Keratinocyte (primary cell): ENCODE results near the gene GRAMD1B. TPM values are rescaled to one million over a fixed set of nuclear protein-coding genes. Genes with fewer than 3 reads are reported as not detected.
"Not testable (repeated sequence)": the region's sequence is repeated elsewhere in the genome, so short reads cannot be mapped to it uniquely, and the experiment has no call there.

ENCODE experiments used
- DNase-seq: peaks from one replicate; pipeline ENCODE4 v3.0.0-alpha.2; 2011; ENCODE audit warnings: low read depth, missing footprints, low spot score
- FAIRE-seq: peaks from 2 replicates; lab custom pipeline; 2011; peaks lifted over from hg19 to GRCh38; lab: Jason Lieb, UNC
- H2AFZ ChIP-seq: 2 replicates; pipeline ENCODE4 v1.6.0; 2012; ENCODE audit warnings: low read length, control low read depth, inconsistent platforms; ENCODE audit not compliant: control insufficient read depth
- H3K27ac ChIP-seq: 2 replicates; pipeline ENCODE4 v1.5.1; 2011; ENCODE audit warnings: low read length; ENCODE audit not compliant: control insufficient read depth, insufficient read depth
- H3K27me3 ChIP-seq: 3 replicates; pipeline ENCODE4 v1.6.0; 2011; ENCODE audit warnings: low read length; ENCODE audit not compliant: control insufficient read depth, insufficient read depth; ENCODE audit errors: extremely low read depth
- H3K36me3 ChIP-seq, 2 experiments: 2 replicates in 1 of 2; 3 replicates in 1 of 2; pipeline ENCODE4 v1.5.1; 2011; ENCODE audit warnings: low read length in 2 of 2, mild to moderate bottlenecking in 1 of 2; ENCODE audit not compliant: control insufficient read depth in 2 of 2, insufficient read depth in 2 of 2; ENCODE audit errors: extremely low read depth in 1 of 2
- H3K4me1 ChIP-seq: 3 replicates; pipeline ENCODE4 v1.5.1; 2011; ENCODE audit warnings: low read length; ENCODE audit not compliant: control insufficient read depth, insufficient read depth; ENCODE audit errors: extremely low read depth
- H3K4me2 ChIP-seq: 3 replicates; pipeline ENCODE4 v1.6.0; 2011; ENCODE audit warnings: low read depth, low read length; ENCODE audit not compliant: control insufficient read depth, insufficient read depth; ENCODE audit errors: extremely low read depth
- H3K4me3 ChIP-seq, 3 experiments: fragments of 200-600 bp in 1 of 3; sonication (generic) in 1 of 3; 2 replicates in 2 of 3; 3 replicates in 1 of 3; pipeline ENCODE4 v1.5.1; 2011 to 2016; ENCODE audit warnings: low read length in 3 of 3, mild to moderate bottlenecking in 3 of 3, control low read depth in 2 of 3, inconsistent platforms in 1 of 3, low read depth in 1 of 3, mixed read lengths in 1 of 3, mixed run types in 1 of 3, moderate library complexity in 1 of 3; ENCODE audit not compliant: control insufficient read depth in 2 of 3, insufficient read depth in 2 of 3; ENCODE audit errors: extremely low read depth in 1 of 3
- H3K79me2 ChIP-seq: 2 replicates; pipeline ENCODE4 v1.6.0; 2012; ENCODE audit warnings: low read length; ENCODE audit not compliant: control insufficient read depth, insufficient read depth
- H3K9ac ChIP-seq: 3 replicates; pipeline ENCODE4 v1.6.0; 2011; ENCODE audit warnings: low read length; ENCODE audit not compliant: control insufficient read depth, insufficient read depth; ENCODE audit errors: extremely low read depth
- H3K9me1 ChIP-seq: 3 replicates; pipeline ENCODE4 v1.6.0; 2011; ENCODE audit warnings: low read length; ENCODE audit not compliant: control insufficient read depth, insufficient read depth; ENCODE audit errors: extremely low read depth
- H3K9me3 ChIP-seq: 2 replicates; pipeline ENCODE4 v1.5.1; 2012; ENCODE audit warnings: low read depth, low read length; ENCODE audit not compliant: control insufficient read depth
- H4K20me1 ChIP-seq: 3 replicates; pipeline ENCODE4 v1.6.0; 2011; ENCODE audit warnings: low read length; ENCODE audit not compliant: control insufficient read depth, insufficient read depth; ENCODE audit errors: extremely low read depth
- EZH2 ChIP-seq: IDR thresholded peaks from one replicate; pipeline ENCODE4 v1.6.1; 2012; ENCODE audit warnings: inconsistent platforms, mild to moderate bottlenecking, low read length, moderate library complexity
- dilution Hi-C: fragments of 300-500 bp; cut with MboI; formaldehyde crosslinking; loops from one replicate; pipeline ENCODE4 v1.7.0; 2020; ENCODE audit warnings: low sequenced_read_pairs; ENCODE audit not compliant: extremely low pct_ligation_motif_present
- polyA plus RNA-seq, 5 experiments: library from polyadenylated mRNA; depleted of rRNA in 3 of 5; stranded (reverse) in 3 of 5; stranded (forward) in 1 of 5; unstranded in 1 of 5; fragments of >200 nt; gene quantifications; 1 replicate in 1 of 5; 2 replicates in 3 of 5; 3 replicates in 1 of 5; pipeline versions ENCODE4 v1.2.1 to v1.2.3, GENCODE V29; 2011 to 2012; ENCODE audit warnings: missing spikeins in 2 of 5, low read depth in 1 of 5, low replicate concordance in 1 of 5
- TF ChIP-seq, protein P1 (sequence below), 3 experiments: IDR thresholded peaks in 1 of 3; conservative IDR thresholded peaks in 1 of 3; optimal IDR thresholded peaks in 1 of 3; 2 replicates in 2 of 3; 3 replicates in 1 of 3; pipeline versions ENCODE3 to v1.5.1; 2011; ENCODE audit warnings: low read length in 3 of 3, mild to moderate bottlenecking in 3 of 3, moderate library complexity in 2 of 3, control low read depth in 1 of 3, inconsistent platforms in 1 of 3; ENCODE audit not compliant: insufficient read depth in 2 of 3; ENCODE audit errors: extremely low read depth in 1 of 3

The GRAMD1B gene
- polyA plus RNA-seq, 1 donor (not counting 4 experiments of a cell fraction or from before 2014, with no cell fraction given) = 0.04 TPM

DNA sequence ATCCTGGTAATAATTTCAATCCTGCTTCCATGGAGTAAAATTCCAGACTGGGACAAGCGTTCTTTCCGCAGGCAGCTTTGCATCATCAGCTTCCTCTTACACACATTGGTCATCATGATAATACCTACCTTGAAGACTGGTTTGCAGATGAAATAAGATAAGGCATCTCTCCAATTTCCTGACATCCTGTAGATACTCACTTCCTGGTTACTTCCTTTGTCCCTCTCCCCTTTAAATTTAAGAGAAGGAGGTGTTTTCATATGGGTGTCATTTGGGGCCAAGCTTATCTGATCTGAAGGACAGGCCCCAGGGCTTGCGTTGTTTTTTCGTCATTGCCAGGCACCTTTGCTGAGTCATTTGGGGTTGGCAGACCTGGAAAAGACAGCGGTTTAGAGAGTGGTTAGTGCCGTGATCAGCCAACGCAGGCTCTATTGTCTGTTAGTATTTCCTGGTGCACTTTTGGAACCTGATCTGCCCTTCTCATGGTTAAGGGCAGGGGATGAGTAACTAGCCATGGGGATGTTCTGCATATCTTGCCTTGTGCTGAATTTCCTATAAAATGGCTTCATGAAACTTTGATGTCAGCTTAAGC lies 24.1 kb downstream of the GRAMD1B start:
- Histone ChIP-seq H3K9me1 (no peaks in the 10 kb centered on the region), H3K36me3 (no peaks in the 10 kb centered on the region), H3K27me3 (no peaks in the 10 kb centered on the region), H3K9ac (no peak overlapping the region), H2AFZ (no peak overlapping the region), H3K4me2 (peak overlapping the region; percentile 19), H3K9me3 (no peaks in the 10 kb centered on the region), H3K4me3 (no peak overlapping the region), H4K20me1 (no peaks in the 10 kb centered on the region), H3K79me2 (no peaks in the 10 kb centered on the region), H3K4me1 (peaks cover 12% of the 10 kb centered on the region), H3K27ac (no peak overlapping the region)
- DNase-seq (peak; percentile 17), FAIRE-seq (no peak)
- TF ChIP-seq EZH2 = no peak
- TF ChIP-seq, protein P1, sequence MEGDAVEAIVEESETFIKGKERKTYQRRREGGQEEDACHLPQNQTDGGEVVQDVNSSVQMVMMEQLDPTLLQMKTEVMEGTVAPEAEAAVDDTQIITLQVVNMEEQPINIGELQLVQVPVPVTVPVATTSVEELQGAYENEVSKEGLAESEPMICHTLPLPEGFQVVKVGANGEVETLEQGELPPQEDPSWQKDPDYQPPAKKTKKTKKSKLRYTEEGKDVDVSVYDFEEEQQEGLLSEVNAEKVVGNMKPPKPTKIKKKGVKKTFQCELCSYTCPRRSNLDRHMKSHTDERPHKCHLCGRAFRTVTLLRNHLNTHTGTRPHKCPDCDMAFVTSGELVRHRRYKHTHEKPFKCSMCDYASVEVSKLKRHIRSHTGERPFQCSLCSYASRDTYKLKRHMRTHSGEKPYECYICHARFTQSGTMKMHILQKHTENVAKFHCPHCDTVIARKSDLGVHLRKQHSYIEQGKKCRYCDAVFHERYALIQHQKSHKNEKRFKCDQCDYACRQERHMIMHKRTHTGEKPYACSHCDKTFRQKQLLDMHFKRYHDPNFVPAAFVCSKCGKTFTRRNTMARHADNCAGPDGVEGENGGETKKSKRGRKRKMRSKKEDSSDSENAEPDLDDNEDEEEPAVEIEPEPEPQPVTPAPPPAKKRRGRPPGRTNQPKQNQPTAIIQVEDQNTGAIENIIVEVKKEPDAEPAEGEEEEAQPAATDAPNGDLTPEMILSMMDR (optimal IDR thresholded peaks at IDR 0.05 in 1 of 3, IDR thresholded peaks at IDR 0.05 in 1 of 3, conservative IDR thresholded peaks at IDR 0.05 in 1 of 3; ENCODE audit: extremely low read depth in 1 of 3, insufficient read depth in 2 of 3, low read length in 3 of 3) = no peak
- dilution Hi-C loops = no loop called here

DNA sequence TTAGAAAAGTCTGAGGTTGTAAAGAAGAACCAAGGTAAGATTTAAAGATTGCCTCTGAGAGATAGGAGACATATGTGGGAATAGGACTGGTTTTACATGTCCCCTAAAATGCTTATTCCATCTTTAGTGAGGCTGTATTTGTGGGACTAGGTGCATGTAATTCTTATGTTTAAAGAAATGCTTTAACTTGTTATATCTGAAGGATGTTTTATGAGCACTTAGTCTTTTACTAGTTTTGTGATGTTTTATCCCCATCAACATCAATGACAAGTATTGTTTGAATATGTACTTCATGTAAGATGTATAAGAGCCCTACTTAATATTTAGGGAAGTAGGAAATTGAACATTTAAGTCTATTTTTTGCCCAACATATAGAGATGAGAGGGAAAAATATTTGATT lies 24.7 kb downstream of the GRAMD1B start:
- no peaks in the 10 kb centered on the region for H4K20me1 ChIP-seq
- peak overlapping the region; percentile 19 for H3K4me2 ChIP-seq
- peaks cover 12% of the 10 kb centered on the region for H3K4me1 ChIP-seq
- dilution Hi-C loops = no loop called here
- H3K27ac ChIP-seq = no peak overlapping the region
- H3K27me3 ChIP-seq = no peaks in the 10 kb centered on the region
- TF ChIP-seq EZH2 = no peak
- TF ChIP-seq, protein P1 (optimal IDR thresholded peaks at IDR 0.05 in 1 of 3, IDR thresholded peaks at IDR 0.05 in 1 of 3, conservative IDR thresholded peaks at IDR 0.05 in 1 of 3; ENCODE audit: extremely low read depth in 1 of 3, insufficient read depth in 2 of 3, low read length in 3 of 3) = no peak
- no peak for FAIRE-seq
- no peaks in the 10 kb centered on the region for H3K36me3 ChIP-seq
- no peak overlapping the region for H2AFZ ChIP-seq
- no peaks in the 10 kb centered on the region for H3K9me1 ChIP-seq
- H3K9me3 ChIP-seq = no peaks in the 10 kb centered on the region
- DNase-seq = no peak
- H3K9ac ChIP-seq = no peak overlapping the region
- no peak overlapping the region for H3K4me3 ChIP-seq
- no peaks in the 10 kb centered on the region for H3K79me2 ChIP-seq

DNA sequence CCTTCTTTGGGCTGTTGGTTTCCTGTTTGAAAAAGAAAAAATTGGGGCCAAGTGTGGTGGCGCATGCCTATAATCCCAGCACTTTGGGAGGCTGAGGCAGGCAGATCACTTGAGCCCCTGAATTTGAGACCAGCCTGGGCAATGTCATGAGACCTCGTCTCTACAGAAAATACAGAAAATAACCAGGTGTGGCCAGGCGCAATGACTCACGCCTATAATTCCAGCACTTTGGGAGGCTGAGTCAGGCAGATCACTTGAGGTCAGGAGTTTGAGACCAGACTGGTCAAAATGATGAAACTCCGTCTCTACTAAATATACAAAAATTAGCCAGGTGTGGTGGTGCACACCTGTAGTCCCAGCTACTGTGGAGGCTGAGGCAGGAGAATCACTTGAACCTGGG lies 26.4 kb downstream of the GRAMD1B start:
- peaks cover 12% of the 10 kb centered on the region for H3K4me1 ChIP-seq
- H4K20me1 ChIP-seq, H3K4me2 ChIP-seq, H2AFZ ChIP-seq, H3K9ac ChIP-seq, H3K79me2 ChIP-seq, FAIRE-seq, dilution Hi-C loops, DNase-seq, H3K36me3 ChIP-seq, H3K9me1 ChIP-seq, H3K9me3 ChIP-seq, H3K27me3 ChIP-seq, H3K27ac ChIP-seq, H3K4me3 ChIP-seq: not testable (repeated sequence)
